Fibroblast of villous mesenchyme (primary cell): ENCODE measurements around the gene ST3GAL4. TPM values are rescaled to one million over a fixed set of nuclear protein-coding genes. Genes with fewer than 3 reads are reported as not detected.
"Not testable (repeated sequence)": the region's sequence is repeated elsewhere in the genome, so short reads cannot be mapped to it uniquely, and the experiment has no call there.

Source experiments
- DNase-seq: peaks from one replicate; pipeline ENCODE4 v3.0.0-alpha.2; 2010; ENCODE audit warnings: low read depth
- H3K4me3 ChIP-seq: 2 replicates; pipeline ENCODE4 v1.5.1; 2011; ENCODE audit warnings: low read depth, mild to moderate bottlenecking, low read length
- CTCF ChIP-seq: IDR thresholded peaks from 2 replicates; pipeline ENCODE4 v1.5.1; 2012; ENCODE audit warnings: low read depth, mild to moderate bottlenecking, low read length; ENCODE audit not compliant: insufficient read depth
- total RNA-seq: library from RNA; depleted of rRNA; stranded (reverse); fragments of >200 nt; gene quantifications from 2 replicates; pipeline ENCODE4 v1.2.3, GENCODE V29; 2012

ST3GAL4 gene
- total RNA-seq, 1 donor, result 16.8 TPM

- no peak for DNase-seq
- TF ChIP-seq CTCF, result no peak
- no peak overlapping the region for H3K4me3 ChIP-seq
Measured at GRCh38 chr11:126385991-126386728, 30.7 kb downstream of the ST3GAL4 start.

GRCh38 chr11:126386729-126387071 lies 31.2 kb downstream of the ST3GAL4 start:
- not testable (repeated sequence) for H3K4me3 ChIP-seq

DNA sequence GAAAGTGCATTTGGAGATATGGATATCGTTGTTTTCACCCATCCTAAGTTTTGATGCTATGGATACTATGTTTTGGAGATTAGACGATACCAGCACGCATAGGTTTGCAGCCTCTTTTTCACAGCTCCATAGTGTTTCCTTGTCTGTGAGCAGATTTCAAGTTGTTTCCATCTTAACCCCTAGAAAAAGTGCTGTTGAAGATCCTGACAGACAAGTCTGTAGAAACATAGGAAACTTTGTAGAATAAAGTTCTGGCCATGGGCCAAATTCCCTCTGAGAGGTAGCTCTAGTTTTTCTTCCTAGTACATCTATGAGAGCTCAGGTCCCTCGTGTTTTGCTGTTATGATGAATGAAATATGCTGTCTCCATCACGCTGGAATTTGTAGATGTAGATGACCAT lies 32.4 kb downstream of the ST3GAL4 start:
- H3K4me3 ChIP-seq, result no peak overlapping the region
- no peak for DNase-seq
- no peak for TF ChIP-seq CTCF

More at GRCh38 chr11:126386729-126387071, 31.2 kb downstream of the ST3GAL4 start:
- DNase-seq, result not testable (repeated sequence)

- DNase-seq, result no peak
Measured at GRCh38 chr11:126390272-126390867, 34.9 kb downstream of the ST3GAL4 start.

GRCh38 chr11:126391286-126391954 lies 35.9 kb downstream of the ST3GAL4 start:
- no peak for DNase-seq
- H3K4me3 ChIP-seq, result no peak overlapping the region
- TF ChIP-seq CTCF, result no peak

More at GRCh38 chr11:126390272-126390867, 34.9 kb downstream of the ST3GAL4 start:
- no peak overlapping the region for H3K4me3 ChIP-seq
- TF ChIP-seq CTCF, result no peak

- TF ChIP-seq CTCF, result peak; percentile 28
- no peak for DNase-seq
- no peak overlapping the region for H3K4me3 ChIP-seq
Measured at GRCh38 chr11:126391970-126392632, 36.6 kb downstream of the ST3GAL4 start.

- no peak for TF ChIP-seq CTCF
- DNase-seq, result no peak
- no peak overlapping the region for H3K4me3 ChIP-seq
Measured at GRCh38 chr11:126392633-126393013, 37.1 kb downstream of the ST3GAL4 start.
